ENCODE results near the gene OSBP2.

Gene OSBP2

DNA sequence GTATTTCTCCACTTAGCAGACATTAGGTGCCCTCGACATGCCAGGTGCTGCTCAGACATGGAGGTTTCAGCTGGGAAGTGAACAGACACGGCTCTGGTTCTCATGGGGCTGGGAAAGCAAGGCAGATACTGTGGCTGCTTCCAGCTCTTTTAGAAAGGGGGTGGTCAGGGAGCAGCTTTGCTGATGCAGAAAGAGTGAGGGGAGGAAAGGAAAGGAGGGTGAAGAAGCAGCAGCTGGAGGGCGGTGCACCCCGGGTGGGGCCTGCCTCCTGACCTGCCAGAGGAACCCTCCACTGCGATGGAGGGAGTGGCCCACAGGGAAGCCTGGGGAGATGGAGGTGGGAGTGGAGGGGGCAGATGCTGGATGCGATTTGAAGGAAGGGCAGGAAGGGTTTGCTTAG, 197.1 kb downstream of the OSBP2 start:
- TF ChIP-seq ESRRG (CRISPR knock-in tag; IDR thresholded peaks at IDR 0.05) (no peak), BACH2 (CRISPR knock-in tag; IDR thresholded peaks at IDR 0.05; ENCODE audit: borderline replicate concordance) (no peak), ZFP3 (CRISPR knock-in tag; IDR thresholded peaks at IDR 0.05) (no peak), ARNTL (CRISPR knock-in tag; IDR thresholded peaks at IDR 0.05; ENCODE audit: borderline replicate concordance, low read depth) (no peak), SNAI2 (CRISPR knock-in tag; IDR thresholded peaks at IDR 0.05) (no peak)
- ATAC-seq = no peak

GRCh38 chr22:30892286-30892685, 197.6 kb downstream of the OSBP2 start:
- no peak for TF ChIP-seq ESRRG (CRISPR knock-in tag; IDR thresholded peaks at IDR 0.05)
- TF ChIP-seq TOX (CRISPR knock-in tag; IDR thresholded peaks at IDR 0.05; ENCODE audit: borderline replicate concordance) = no peak
- no peak for TF ChIP-seq OSR1 (CRISPR knock-in tag; IDR thresholded peaks at IDR 0.05)
- TF ChIP-seq TCF4 (CRISPR knock-in tag; IDR thresholded peaks at IDR 0.05; ENCODE audit: borderline replicate concordance) = no peak
- TF ChIP-seq, protein P1, sequence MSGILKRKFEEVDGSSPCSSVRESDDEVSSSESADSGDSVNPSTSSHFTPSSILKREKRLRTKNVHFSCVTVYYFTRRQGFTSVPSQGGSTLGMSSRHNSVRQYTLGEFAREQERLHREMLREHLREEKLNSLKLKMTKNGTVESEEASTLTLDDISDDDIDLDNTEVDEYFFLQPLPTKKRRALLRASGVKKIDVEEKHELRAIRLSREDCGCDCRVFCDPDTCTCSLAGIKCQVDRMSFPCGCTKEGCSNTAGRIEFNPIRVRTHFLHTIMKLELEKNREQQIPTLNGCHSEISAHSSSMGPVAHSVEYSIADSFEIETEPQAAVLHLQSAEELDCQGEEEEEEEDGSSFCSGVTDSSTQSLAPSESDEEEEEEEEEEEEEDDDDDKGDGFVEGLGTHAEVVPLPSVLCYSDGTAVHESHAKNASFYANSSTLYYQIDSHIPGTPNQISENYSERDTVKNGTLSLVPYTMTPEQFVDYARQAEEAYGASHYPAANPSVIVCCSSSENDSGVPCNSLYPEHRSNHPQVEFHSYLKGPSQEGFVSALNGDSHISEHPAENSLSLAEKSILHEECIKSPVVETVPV (CRISPR knock-in tag; IDR thresholded peaks at IDR 0.05) = no peak
- no peak for TF ChIP-seq ISL1 (CRISPR knock-in tag; IDR thresholded peaks at IDR 0.05)
- TF ChIP-seq, protein P2, sequence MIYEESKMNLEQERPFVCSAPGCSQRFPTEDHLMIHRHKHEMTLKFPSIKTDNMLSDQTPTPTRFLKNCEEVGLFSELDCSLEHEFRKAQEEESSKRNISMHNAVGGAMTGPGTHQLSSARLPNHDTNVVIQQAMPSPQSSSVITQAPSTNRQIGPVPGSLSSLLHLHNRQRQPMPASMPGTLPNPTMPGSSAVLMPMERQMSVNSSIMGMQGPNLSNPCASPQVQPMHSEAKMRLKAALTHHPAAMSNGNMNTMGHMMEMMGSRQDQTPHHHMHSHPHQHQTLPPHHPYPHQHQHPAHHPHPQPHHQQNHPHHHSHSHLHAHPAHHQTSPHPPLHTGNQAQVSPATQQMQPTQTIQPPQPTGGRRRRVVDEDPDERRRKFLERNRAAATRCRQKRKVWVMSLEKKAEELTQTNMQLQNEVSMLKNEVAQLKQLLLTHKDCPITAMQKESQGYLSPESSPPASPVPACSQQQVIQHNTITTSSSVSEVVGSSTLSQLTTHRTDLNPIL (CRISPR knock-in tag; IDR thresholded peaks at IDR 0.05; ENCODE audit: low read depth) = no peak
- no peak for TF ChIP-seq ZNF70 (CRISPR knock-in tag; IDR thresholded peaks at IDR 0.05)
- no peak for TF ChIP-seq BACH2 (CRISPR knock-in tag; IDR thresholded peaks at IDR 0.05; ENCODE audit: borderline replicate concordance)
- no peak for TF ChIP-seq ZFP30 (CRISPR knock-in tag; IDR thresholded peaks at IDR 0.05)
- no peak for TF ChIP-seq ZC3H10 (CRISPR knock-in tag; IDR thresholded peaks at IDR 0.05)
- TF ChIP-seq PPARA (CRISPR knock-in tag; IDR thresholded peaks at IDR 0.05; ENCODE audit: borderline replicate concordance) = no peak
- no peak for TF ChIP-seq ZNF565 (CRISPR knock-in tag; conservative IDR thresholded peaks at IDR 0.05; ENCODE audit: low read depth)
- TF ChIP-seq CSDC2 (CRISPR knock-in tag; IDR thresholded peaks at IDR 0.05) = no peak
- no peak for TF ChIP-seq ZNF8 (CRISPR knock-in tag; IDR thresholded peaks at IDR 0.05)
- TF ChIP-seq, protein P3, sequence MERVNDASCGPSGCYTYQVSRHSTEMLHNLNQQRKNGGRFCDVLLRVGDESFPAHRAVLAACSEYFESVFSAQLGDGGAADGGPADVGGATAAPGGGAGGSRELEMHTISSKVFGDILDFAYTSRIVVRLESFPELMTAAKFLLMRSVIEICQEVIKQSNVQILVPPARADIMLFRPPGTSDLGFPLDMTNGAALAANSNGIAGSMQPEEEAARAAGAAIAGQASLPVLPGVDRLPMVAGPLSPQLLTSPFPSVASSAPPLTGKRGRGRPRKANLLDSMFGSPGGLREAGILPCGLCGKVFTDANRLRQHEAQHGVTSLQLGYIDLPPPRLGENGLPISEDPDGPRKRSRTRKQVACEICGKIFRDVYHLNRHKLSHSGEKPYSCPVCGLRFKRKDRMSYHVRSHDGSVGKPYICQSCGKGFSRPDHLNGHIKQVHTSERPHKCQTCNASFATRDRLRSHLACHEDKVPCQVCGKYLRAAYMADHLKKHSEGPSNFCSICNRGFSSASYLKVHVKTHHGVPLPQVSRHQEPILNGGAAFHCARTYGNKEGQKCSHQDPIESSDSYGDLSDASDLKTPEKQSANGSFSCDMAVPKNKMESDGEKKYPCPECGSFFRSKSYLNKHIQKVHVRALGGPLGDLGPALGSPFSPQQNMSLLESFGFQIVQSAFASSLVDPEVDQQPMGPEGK (CRISPR knock-in tag; IDR thresholded peaks at IDR 0.05; ENCODE audit: borderline replicate concordance) = no peak
- TF ChIP-seq, protein P4, sequence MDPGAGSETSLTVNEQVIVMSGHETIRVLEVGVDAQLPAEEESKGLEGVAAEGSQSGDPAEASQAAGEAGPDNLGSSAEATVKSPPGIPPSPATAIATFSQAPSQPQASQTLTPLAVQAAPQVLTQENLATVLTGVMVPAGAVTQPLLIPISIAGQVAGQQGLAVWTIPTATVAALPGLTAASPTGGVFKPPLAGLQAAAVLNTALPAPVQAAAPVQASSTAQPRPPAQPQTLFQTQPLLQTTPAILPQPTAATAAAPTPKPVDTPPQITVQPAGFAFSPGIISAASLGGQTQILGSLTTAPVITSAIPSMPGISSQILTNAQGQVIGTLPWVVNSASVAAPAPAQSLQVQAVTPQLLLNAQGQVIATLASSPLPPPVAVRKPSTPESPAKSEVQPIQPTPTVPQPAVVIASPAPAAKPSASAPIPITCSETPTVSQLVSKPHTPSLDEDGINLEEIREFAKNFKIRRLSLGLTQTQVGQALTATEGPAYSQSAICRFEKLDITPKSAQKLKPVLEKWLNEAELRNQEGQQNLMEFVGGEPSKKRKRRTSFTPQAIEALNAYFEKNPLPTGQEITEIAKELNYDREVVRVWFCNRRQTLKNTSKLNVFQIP (CRISPR knock-in tag; IDR thresholded peaks at IDR 0.05; ENCODE audit: borderline replicate concordance, low read depth) = no peak
- TF ChIP-seq ARNTL (CRISPR knock-in tag; IDR thresholded peaks at IDR 0.05; ENCODE audit: borderline replicate concordance, low read depth) = no peak
- TF ChIP-seq ZFP3 (CRISPR knock-in tag; IDR thresholded peaks at IDR 0.05) = no peak
- no peak for ATAC-seq

DNA sequence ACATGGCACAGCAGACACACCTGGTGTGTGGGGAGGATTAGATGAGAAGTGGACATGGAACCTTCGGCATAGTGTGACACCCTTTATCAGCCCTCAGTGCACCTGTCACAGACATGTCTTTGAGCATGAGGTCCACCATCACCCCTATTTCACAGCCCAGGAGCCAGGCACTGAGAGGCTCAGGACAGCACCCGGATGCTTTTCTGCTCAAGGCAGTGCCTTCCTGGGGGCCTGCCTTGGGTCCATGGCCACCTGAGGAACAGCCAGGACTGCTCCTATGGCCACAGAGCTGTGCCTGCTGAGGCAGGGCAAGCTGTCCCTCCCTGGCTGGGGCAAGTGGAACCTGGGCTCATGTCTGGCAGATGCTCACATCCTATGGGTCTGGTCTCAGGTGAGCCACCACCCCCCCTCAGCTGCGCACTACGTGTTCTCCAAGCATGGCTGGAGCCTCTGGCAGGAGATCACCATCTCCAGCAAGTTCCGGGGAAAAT, 198.1 kb downstream of the OSBP2 start:
- no peak for ATAC-seq
- no peak for TF ChIP-seq ZFP30 (CRISPR knock-in tag; IDR thresholded peaks at IDR 0.05)
- TF ChIP-seq, protein P3 (CRISPR knock-in tag; IDR thresholded peaks at IDR 0.05; ENCODE audit: borderline replicate concordance) = no peak
- no peak for TF ChIP-seq CSDC2 (CRISPR knock-in tag; IDR thresholded peaks at IDR 0.05)
- TF ChIP-seq, protein P2 (CRISPR knock-in tag; IDR thresholded peaks at IDR 0.05; ENCODE audit: low read depth) = no peak
- TF ChIP-seq TOX (CRISPR knock-in tag; IDR thresholded peaks at IDR 0.05; ENCODE audit: borderline replicate concordance) = no peak
- TF ChIP-seq PPARA (CRISPR knock-in tag; IDR thresholded peaks at IDR 0.05; ENCODE audit: borderline replicate concordance) = no peak
- no peak for TF ChIP-seq BACH2 (CRISPR knock-in tag; IDR thresholded peaks at IDR 0.05; ENCODE audit: borderline replicate concordance)
- no peak for TF ChIP-seq OSR1 (CRISPR knock-in tag; IDR thresholded peaks at IDR 0.05)
- TF ChIP-seq, protein P1 (CRISPR knock-in tag; IDR thresholded peaks at IDR 0.05) = no peak
- no peak for TF ChIP-seq ZNF8 (CRISPR knock-in tag; IDR thresholded peaks at IDR 0.05)
- no peak for TF ChIP-seq RARB (CRISPR knock-in tag; IDR thresholded peaks at IDR 0.05)

Measured in SK-N-SH treated with all-trans-retinoic acid at 6 μM for 48 hours (cell line).